Cardiac muscle cell (in vitro differentiated cells and primary cell): ENCODE results near the gene SLC26A11. TPM values are rescaled to one million over a fixed set of nuclear protein-coding genes. Genes with fewer than 3 reads are reported as not detected.

Source experiments
- DNase-seq, 2 donors: peaks; one replicate each; pipeline versions ENCODE4 v3.0.0 to v3.0.0-alpha.2; 2010 to 2017; ENCODE audit warnings: low read depth in 1 of 2, low spot score in 1 of 2
- H3K27ac ChIP-seq: fragments of 200-600 bp; sonication (generic); 2 replicates; pipeline ENCODE4 v1.5.1; 2016
- H3K27me3 ChIP-seq: fragments of 200-600 bp; sonication (generic); 2 replicates; pipeline ENCODE4 v1.6.0; 2016; ENCODE audit warnings: control low read depth
- H3K36me3 ChIP-seq: fragments of 200-600 bp; sonication (generic); 2 replicates; pipeline ENCODE4 v1.5.1; 2016; ENCODE audit warnings: control low read depth
- H3K4me1 ChIP-seq: fragments of 200-600 bp; sonication (generic); 2 replicates; pipeline ENCODE4 v1.8.1; 2017; ENCODE audit warnings: low read depth, mild to moderate bottlenecking, mixed run types
- H3K4me3 ChIP-seq: fragments of 200-600 bp; sonication (generic); 2 replicates; pipeline ENCODE4 v1.5.1; 2016; ENCODE audit warnings: mild to moderate bottlenecking
- H3K9me3 ChIP-seq: fragments of 200-600 bp; sonication (generic); 2 replicates; pipeline ENCODE4 v1.5.1; 2017; ENCODE audit warnings: low read depth, mild to moderate bottlenecking, control low read depth
- polyA plus RNA-seq: library from polyadenylated mRNA; unstranded; fragments of >200 nt; fragmentation: Nextera tagmentation; extraction: Ambion mirVana; gene quantifications from 2 replicates; pipeline ENCODE4 v1.2.1, GENCODE V29; 2016
- total RNA-seq: library from RNA; depleted of rRNA; stranded (reverse); fragments of >200 nt; gene quantifications from 2 replicates; pipeline ENCODE4 v1.2.3, GENCODE V29; 2016
- TF ChIP-seq, protein P1 (sequence below): IDR thresholded peaks from 2 replicates; pipeline ENCODE4 v1.5.1; 2012; ENCODE audit warnings: low read depth, mild to moderate bottlenecking, low read length

Gene SLC26A11
- total and polyA plus RNA-seq, 2 experiments from 2014 or later = 39.0 to 46.8 TPM

DNA sequence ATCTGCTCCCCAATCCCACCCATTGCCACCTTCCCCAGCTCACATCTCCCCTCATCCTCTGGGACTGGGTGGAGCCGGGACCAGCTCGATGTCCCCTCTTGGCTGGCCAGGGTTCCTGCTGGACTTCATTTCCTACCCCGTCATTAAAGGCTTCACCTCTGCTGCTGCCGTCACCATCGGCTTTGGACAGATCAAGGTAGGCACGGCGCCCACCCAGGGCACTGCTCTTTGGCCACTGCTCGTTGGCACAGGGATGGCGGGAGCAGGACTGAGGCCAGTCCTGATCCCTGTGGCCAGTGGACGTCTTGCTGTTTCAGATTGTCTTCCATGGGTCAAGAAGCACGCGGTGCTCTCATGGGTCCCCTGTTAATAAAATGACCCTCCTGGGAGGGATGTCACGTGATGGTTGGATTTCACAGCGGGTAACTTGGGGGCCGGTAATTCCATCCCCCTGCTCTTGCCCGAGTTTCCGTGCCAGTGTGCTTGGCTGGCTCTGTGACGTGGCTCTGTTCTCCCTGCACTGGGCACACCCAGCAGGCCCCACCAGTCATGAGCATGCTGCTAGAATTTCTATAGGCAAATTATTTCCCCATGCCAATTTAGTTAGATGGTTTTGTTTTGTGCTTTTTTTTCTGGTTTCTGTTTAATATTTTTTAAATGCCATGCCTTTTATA, 3.1 kb downstream of the SLC26A11 start:
- H3K36me3 ChIP-seq = no peaks in the 10 kb centered on the region
- no peaks in the 10 kb centered on the region for H3K27me3 ChIP-seq
- H3K27ac ChIP-seq = no peak overlapping the region
- no peaks in the 10 kb centered on the region for H3K9me3 ChIP-seq
- H3K4me3 ChIP-seq = no peak overlapping the region
- DNase-seq = no peak
- TF ChIP-seq, protein P1, sequence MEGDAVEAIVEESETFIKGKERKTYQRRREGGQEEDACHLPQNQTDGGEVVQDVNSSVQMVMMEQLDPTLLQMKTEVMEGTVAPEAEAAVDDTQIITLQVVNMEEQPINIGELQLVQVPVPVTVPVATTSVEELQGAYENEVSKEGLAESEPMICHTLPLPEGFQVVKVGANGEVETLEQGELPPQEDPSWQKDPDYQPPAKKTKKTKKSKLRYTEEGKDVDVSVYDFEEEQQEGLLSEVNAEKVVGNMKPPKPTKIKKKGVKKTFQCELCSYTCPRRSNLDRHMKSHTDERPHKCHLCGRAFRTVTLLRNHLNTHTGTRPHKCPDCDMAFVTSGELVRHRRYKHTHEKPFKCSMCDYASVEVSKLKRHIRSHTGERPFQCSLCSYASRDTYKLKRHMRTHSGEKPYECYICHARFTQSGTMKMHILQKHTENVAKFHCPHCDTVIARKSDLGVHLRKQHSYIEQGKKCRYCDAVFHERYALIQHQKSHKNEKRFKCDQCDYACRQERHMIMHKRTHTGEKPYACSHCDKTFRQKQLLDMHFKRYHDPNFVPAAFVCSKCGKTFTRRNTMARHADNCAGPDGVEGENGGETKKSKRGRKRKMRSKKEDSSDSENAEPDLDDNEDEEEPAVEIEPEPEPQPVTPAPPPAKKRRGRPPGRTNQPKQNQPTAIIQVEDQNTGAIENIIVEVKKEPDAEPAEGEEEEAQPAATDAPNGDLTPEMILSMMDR = no peak
- peaks cover 4% of the 10 kb centered on the region for H3K4me1 ChIP-seq

GRCh38 chr17:80223838-80224497, 3.7 kb downstream of the SLC26A11 start:
- Histone ChIP-seq H3K36me3 (no peaks in the 10 kb centered on the region), H3K4me1 (peaks cover 4% of the 10 kb centered on the region), H3K27me3 (no peaks in the 10 kb centered on the region), H3K27ac (no peak overlapping the region), H3K9me3 (no peaks in the 10 kb centered on the region), H3K4me3 (no peak overlapping the region)
- TF ChIP-seq, protein P1 = no peak
- no peak for DNase-seq

DNA sequence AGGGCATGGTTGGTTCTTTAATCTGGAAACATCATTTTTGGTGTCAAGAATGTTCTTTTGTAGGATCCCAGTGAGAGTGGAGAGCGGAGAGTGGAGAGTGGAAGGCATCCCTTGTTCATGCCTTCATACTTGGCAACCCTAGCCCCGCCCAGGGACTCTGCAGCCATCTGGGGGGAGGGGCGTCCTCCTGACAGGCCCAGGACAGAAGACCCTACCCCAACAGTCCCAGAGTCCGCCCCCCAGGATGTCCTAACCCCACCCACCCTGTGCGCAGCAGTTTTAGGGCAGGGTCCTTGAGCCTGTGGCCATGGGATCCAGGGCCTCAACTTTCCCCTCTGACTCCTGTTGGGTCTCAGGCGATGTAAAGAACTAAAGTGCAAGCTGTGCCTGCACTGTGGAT, 4.5 kb downstream of the SLC26A11 start:
- no peaks in the 10 kb centered on the region for H3K27me3 ChIP-seq
- no peaks in the 10 kb centered on the region for H3K9me3 ChIP-seq
- H3K36me3 ChIP-seq = no peaks in the 10 kb centered on the region
- TF ChIP-seq, protein P1 = no peak
- H3K27ac ChIP-seq = no peak overlapping the region
- H3K4me1 ChIP-seq = no peaks in the 10 kb centered on the region
- H3K4me3 ChIP-seq = no peak overlapping the region
- no peak for DNase-seq

DNA sequence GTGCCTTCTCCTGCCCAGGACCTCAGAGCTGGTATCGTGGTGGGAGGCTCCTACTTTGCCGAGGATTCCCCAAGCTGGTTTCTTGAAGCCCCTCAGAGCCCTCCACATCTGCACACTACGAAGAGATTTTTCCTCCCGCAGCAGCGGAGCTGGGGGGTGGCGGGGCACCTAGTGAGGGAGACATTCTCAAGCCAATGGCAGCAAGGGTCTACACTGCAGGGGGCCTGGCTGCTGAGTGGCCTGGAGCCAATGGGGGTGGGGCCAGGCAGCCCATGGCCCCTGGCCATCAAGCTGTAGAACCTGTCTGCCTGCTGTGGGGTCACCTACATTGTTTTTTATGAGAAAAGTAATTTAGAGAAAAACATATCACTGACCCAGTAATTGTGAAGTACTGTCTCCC, 5.0 kb downstream of the SLC26A11 start:
- H3K36me3 ChIP-seq = no peaks in the 10 kb centered on the region
- H3K9me3 ChIP-seq = no peaks in the 10 kb centered on the region
- DNase-seq = no peak
- H3K4me3 ChIP-seq = no peak overlapping the region
- TF ChIP-seq, protein P1 = no peak
- no peaks in the 10 kb centered on the region for H3K27me3 ChIP-seq
- no peaks in the 10 kb centered on the region for H3K4me1 ChIP-seq
- H3K27ac ChIP-seq = no peak overlapping the region

- Histone ChIP-seq H3K4me3 (no peak overlapping the region), H3K9me3 (no peaks in the 10 kb centered on the region), H3K4me1 (no peaks in the 10 kb centered on the region), H3K36me3 (no peaks in the 10 kb centered on the region), H3K27ac (no peak overlapping the region), H3K27me3 (no peaks in the 10 kb centered on the region)
- TF ChIP-seq, protein P1 = no peak
- DNase-seq = no peak
Measured at GRCh38 chr17:80227156-80227555, 6.9 kb downstream of the SLC26A11 start.
